ENCODE measurements around the gene CCDC200.

Gene CCDC200

GRCh38 chr17:43224146-43224705, 4.2 kb downstream of the CCDC200 start:
- TF ChIP-seq ARNT (IDR thresholded peaks at IDR 0.05) (no peak), HDGF (IDR thresholded peaks at IDR 0.05; ENCODE audit: borderline replicate concordance) (no peak), CTBP1 (IDR thresholded peaks at IDR 0.05; ENCODE audit: borderline replicate concordance) (no peak), ZNF384 (IDR thresholded peaks at IDR 0.05) (no peak), L3MBTL2 (conservative IDR thresholded peaks at IDR 0.05) (no peak), FOXM1 (IDR thresholded peaks at IDR 0.05; ENCODE audit: borderline replicate concordance) (no peak), PKNOX1 (IDR thresholded peaks at IDR 0.05) (no peak), FOXK2 (IDR thresholded peaks at IDR 0.05) (no peak), SUZ12 (IDR thresholded peaks at IDR 0.05) (no peak)
- DNase-seq (ENCODE audit: extremely low spot score) = no peak
- ChIA-PET POLR2A (interaction anchor here (0.6 to 1.6 kb wide), 2 partner anchors 91 to 144 kb away, joined by 3 to 6 read pairs; no protein-coding TSS in a partner anchor), CTCF (no interaction called here)

- ChIA-PET CTCF (no interaction called here), POLR2A (interaction anchor here (1.7 to 6.4 kb wide), 2 partner anchors 96 to 147 kb away, joined by 8 to 47 read pairs; no protein-coding TSS in a partner anchor)
- no peak for TF ChIP-seq ARNT (IDR thresholded peaks at IDR 0.05)
- no peak for TF ChIP-seq FOXK2 (IDR thresholded peaks at IDR 0.05)
- no peak for TF ChIP-seq ZNF384 (IDR thresholded peaks at IDR 0.05)
- no peak for TF ChIP-seq FOXA1 (IDR thresholded peaks at IDR 0.05)
- no peak for TF ChIP-seq SUZ12 (IDR thresholded peaks at IDR 0.05)
- no peak for TF ChIP-seq NFRKB (IDR thresholded peaks at IDR 0.05)
- DNase-seq (ENCODE audit: extremely low spot score) = no peak
These were observed 7.8 kb downstream of the CCDC200 start for GRCh38 chr17:43220511-43221125.

GRCh38 chr17:43219746-43220380, 8.6 kb downstream of the CCDC200 start:
- no peak for DNase-seq (ENCODE audit: extremely low spot score)
- CTCF ChIA-PET = no interaction called here
- TF ChIP-seq PKNOX1 (IDR thresholded peaks at IDR 0.05) (no peak), FOXK2 (IDR thresholded peaks at IDR 0.05) (no peak), HDGF (IDR thresholded peaks at IDR 0.05; ENCODE audit: borderline replicate concordance) (no peak), NFRKB (IDR thresholded peaks at IDR 0.05) (no peak), TARDBP (IDR thresholded peaks at IDR 0.05) (no peak), L3MBTL2 (conservative IDR thresholded peaks at IDR 0.05) (no peak), CTBP1 (IDR thresholded peaks at IDR 0.05; ENCODE audit: borderline replicate concordance) (no peak), SP1 (IDR thresholded peaks at IDR 0.05) (no peak), LEF1 (IDR thresholded peaks at IDR 0.05; ENCODE audit: borderline replicate concordance) (no peak), ELF4 (IDR thresholded peaks at IDR 0.05) (no peak), ARNT (IDR thresholded peaks at IDR 0.05) (no peak), SUZ12 (IDR thresholded peaks at IDR 0.05) (no peak), ZNF384 (IDR thresholded peaks at IDR 0.05) (no peak), FOXM1 (IDR thresholded peaks at IDR 0.05; ENCODE audit: borderline replicate concordance) (no peak)
- POLR2A ChIA-PET = interaction anchor here (0.7 to 6.4 kb wide), 2 partner anchors 48 to 96 kb away, joined by 3 to 47 read pairs; no protein-coding TSS in a partner anchor

GRCh38 chr17:43219001-43219400, 9.4 kb downstream of the CCDC200 start:
- POLR2A ChIA-PET = interaction anchor here (0.7 to 6.4 kb wide), 3 partner anchors 47 to 149 kb away, joined by 3 to 47 read pairs (median 3); no protein-coding TSS in a partner anchor
- TF ChIP-seq TARDBP (IDR thresholded peaks at IDR 0.05) = no peak
- CTCF ChIA-PET = no interaction called here
- DNase-seq (ENCODE audit: extremely low spot score) = no peak

- TF ChIP-seq PKNOX1 (IDR thresholded peaks at IDR 0.05) = no peak
- TF ChIP-seq FOXM1 (IDR thresholded peaks at IDR 0.05; ENCODE audit: borderline replicate concordance) = no peak
- TF ChIP-seq HDGF (IDR thresholded peaks at IDR 0.05; ENCODE audit: borderline replicate concordance) = no peak
- no peak for TF ChIP-seq ARNT (IDR thresholded peaks at IDR 0.05)
- no peak for TF ChIP-seq SUZ12 (IDR thresholded peaks at IDR 0.05)
- TF ChIP-seq NFRKB (IDR thresholded peaks at IDR 0.05) = no peak
- no peak for TF ChIP-seq BHLHE40 (IDR thresholded peaks at IDR 0.05; ENCODE audit: borderline replicate concordance)
- no peak for TF ChIP-seq FOXA1 (IDR thresholded peaks at IDR 0.05)
- no peak for TF ChIP-seq CTBP1 (IDR thresholded peaks at IDR 0.05; ENCODE audit: borderline replicate concordance)
- no peak for DNase-seq (ENCODE audit: extremely low spot score)
- CTCF ChIA-PET = interaction anchor here (0.6 kb wide), 1 partner anchor 92 kb away, joined by 4 read pairs; no protein-coding TSS in a partner anchor
- POLR2A ChIA-PET = interaction anchor here (3.4 to 6.4 kb wide), 2 partner anchors 99 to 150 kb away, joined by 8 to 47 read pairs; no protein-coding TSS in a partner anchor
These were observed 10.8 kb downstream of the CCDC200 start for GRCh38 chr17:43217614-43218087.
